ENCODE results near the gene CMPK1.

CMPK1 gene

GRCh38 chr1:47324682-47325081 lies 8.9 kb upstream of the CMPK1 start:
- H3K27me3 ChIP-seq (ENCODE audit: low read depth, low read length): no peaks in the 10 kb centered on the region
- H3K4me3 ChIP-seq (ENCODE audit: low read depth in 1 of 2, low read length in 2 of 2): no peak overlapping the region
- H3K9me3 ChIP-seq (ENCODE audit: control insufficient read depth in 1 of 2, low read length in 2 of 2): no peaks in the 10 kb centered on the region
- H3K27ac ChIP-seq (ENCODE audit: low read length): no peak overlapping the region
- H3K36me3 ChIP-seq (ENCODE audit: control insufficient read depth in 1 of 2, insufficient read depth in 2 of 2, low read length in 2 of 2): no peaks in the 10 kb centered on the region
- no peaks in the 10 kb centered on the region for H3K4me1 ChIP-seq (ENCODE audit: control insufficient read depth in 1 of 2, insufficient read depth in 2 of 2, low read length in 2 of 2)

- Histone ChIP-seq H3K9me3 (ENCODE audit: control insufficient read depth in 1 of 2, low read length in 2 of 2) (no peaks in the 10 kb centered on the region), H3K27me3 (ENCODE audit: low read depth, low read length) (no peaks in the 10 kb centered on the region), H3K4me1 (ENCODE audit: control insufficient read depth in 1 of 2, insufficient read depth in 2 of 2, low read length in 2 of 2) (no peaks in the 10 kb centered on the region), H3K36me3 (ENCODE audit: control insufficient read depth in 1 of 2, insufficient read depth in 2 of 2, low read length in 2 of 2) (no peaks in the 10 kb centered on the region), H3K4me3 (ENCODE audit: low read depth in 1 of 2, low read length in 2 of 2) (no peak overlapping the region), H3K27ac (ENCODE audit: low read length) (no peak overlapping the region)
Measured at GRCh38 chr1:47325528-47325927, 8.1 kb upstream of the CMPK1 start.

- H3K36me3 ChIP-seq (ENCODE audit: control insufficient read depth in 1 of 2, insufficient read depth in 2 of 2, low read length in 2 of 2): no peaks in the 10 kb centered on the region
- H3K9me3 ChIP-seq (ENCODE audit: control insufficient read depth in 1 of 2, low read length in 2 of 2): no peaks in the 10 kb centered on the region
- H3K27ac ChIP-seq (ENCODE audit: low read length): no peak overlapping the region
- no peaks in the 10 kb centered on the region for H3K27me3 ChIP-seq (ENCODE audit: low read depth, low read length)
- H3K4me3 ChIP-seq (ENCODE audit: low read depth in 1 of 2, low read length in 2 of 2): no peak overlapping the region
- H3K4me1 ChIP-seq (ENCODE audit: control insufficient read depth in 1 of 2, insufficient read depth in 2 of 2, low read length in 2 of 2): no peaks in the 10 kb centered on the region
Measured at GRCh38 chr1:47326271-47326670, 7.3 kb upstream of the CMPK1 start.

GRCh38 chr1:47328992-47329391 lies 4.6 kb upstream of the CMPK1 start:
- peaks cover 0 to 5% of the 10 kb centered on the region in 2 donors for H3K4me1 ChIP-seq (ENCODE audit: control insufficient read depth in 1 of 2, insufficient read depth in 2 of 2, low read length in 2 of 2)
- H3K27ac ChIP-seq (ENCODE audit: low read length): no peak overlapping the region
- H3K27me3 ChIP-seq (ENCODE audit: low read depth, low read length): no peaks in the 10 kb centered on the region
- H3K36me3 ChIP-seq (ENCODE audit: control insufficient read depth in 1 of 2, insufficient read depth in 2 of 2, low read length in 2 of 2): peaks cover 0 to 3% of the 10 kb centered on the region in 2 donors
- H3K4me3 ChIP-seq (ENCODE audit: low read depth in 1 of 2, low read length in 2 of 2): no peak overlapping the region
- no peaks in the 10 kb centered on the region for H3K9me3 ChIP-seq (ENCODE audit: control insufficient read depth in 1 of 2, low read length in 2 of 2)

GRCh38 chr1:47330212-47330611 lies 3.4 kb upstream of the CMPK1 start:
- Histone ChIP-seq H3K4me1 (ENCODE audit: control insufficient read depth in 1 of 2, insufficient read depth in 2 of 2, low read length in 2 of 2) (peaks cover 5 to 6% of the 10 kb centered on the region in 2 donors), H3K27me3 (ENCODE audit: low read depth, low read length) (no peaks in the 10 kb centered on the region), H3K4me3 (ENCODE audit: low read depth in 1 of 2, low read length in 2 of 2) (no peak overlapping the region), H3K36me3 (ENCODE audit: control insufficient read depth in 1 of 2, insufficient read depth in 2 of 2, low read length in 2 of 2) (peaks cover 0 to 4% of the 10 kb centered on the region in 2 donors), H3K9me3 (ENCODE audit: control insufficient read depth in 1 of 2, low read length in 2 of 2) (no peaks in the 10 kb centered on the region), H3K27ac (ENCODE audit: low read length) (no peak overlapping the region)

GRCh38 chr1:47331875-47332274 lies 1.7 kb upstream of the CMPK1 start:
- H3K4me1 ChIP-seq (ENCODE audit: control insufficient read depth in 1 of 2, insufficient read depth in 2 of 2, low read length in 2 of 2): peaks cover 5 to 9% of the 10 kb centered on the region in 2 donors
- H3K27me3 ChIP-seq (ENCODE audit: low read depth, low read length): no peaks in the 10 kb centered on the region
- H3K4me3 ChIP-seq (ENCODE audit: low read depth in 1 of 2, low read length in 2 of 2): no peak overlapping the region
- H3K9me3 ChIP-seq (ENCODE audit: control insufficient read depth in 1 of 2, low read length in 2 of 2): no peaks in the 10 kb centered on the region
- H3K27ac ChIP-seq (ENCODE audit: low read length): no peak overlapping the region
- peaks cover 0 to 4% of the 10 kb centered on the region in 2 donors for H3K36me3 ChIP-seq (ENCODE audit: control insufficient read depth in 1 of 2, insufficient read depth in 2 of 2, low read length in 2 of 2)

- Histone ChIP-seq H3K4me3 (ENCODE audit: low read depth in 1 of 2, low read length in 2 of 2) (peak overlapping the region; percentile 79 to 86), H3K9me3 (ENCODE audit: control insufficient read depth in 1 of 2, low read length in 2 of 2) (no peaks in the 10 kb centered on the region), H3K4me1 (ENCODE audit: control insufficient read depth in 1 of 2, insufficient read depth in 2 of 2, low read length in 2 of 2) (peaks cover 5 to 9% of the 10 kb centered on the region in 2 donors), H3K27ac (ENCODE audit: low read length) (peak overlapping the region; percentile 98), H3K27me3 (ENCODE audit: low read depth, low read length) (no peaks in the 10 kb centered on the region), H3K36me3 (ENCODE audit: control insufficient read depth in 1 of 2, insufficient read depth in 2 of 2, low read length in 2 of 2) (peaks cover 0 to 4% of the 10 kb centered on the region in 2 donors)
Measured at GRCh38 chr1:47332779-47333577, 612 bp upstream of the CMPK1 start.

- Histone ChIP-seq H3K4me3 (ENCODE audit: low read depth in 1 of 2, low read length in 2 of 2) (peak overlapping the region; percentile 79 to 83), H3K36me3 (ENCODE audit: control insufficient read depth in 1 of 2, insufficient read depth in 2 of 2, low read length in 2 of 2) (peaks cover 0 to 4% of the 10 kb centered on the region in 2 donors), H3K27ac (ENCODE audit: low read length) (peak overlapping the region; percentile 98), H3K27me3 (ENCODE audit: low read depth, low read length) (no peaks in the 10 kb centered on the region), H3K4me1 (ENCODE audit: control insufficient read depth in 1 of 2, insufficient read depth in 2 of 2, low read length in 2 of 2) (peaks cover 5 to 12% of the 10 kb centered on the region in 2 donors), H3K9me3 (ENCODE audit: control insufficient read depth in 1 of 2, low read length in 2 of 2) (no peaks in the 10 kb centered on the region)
Measured at GRCh38 chr1:47333922-47334764, 553 bp downstream of the CMPK1 start.

GRCh38 chr1:47334765-47335435 lies 1.3 kb downstream of the CMPK1 start:
- H3K36me3 ChIP-seq (ENCODE audit: control insufficient read depth in 1 of 2, insufficient read depth in 2 of 2, low read length in 2 of 2): peaks cover 0 to 4% of the 10 kb centered on the region in 2 donors
- peaks cover 5 to 12% of the 10 kb centered on the region in 2 donors for H3K4me1 ChIP-seq (ENCODE audit: control insufficient read depth in 1 of 2, insufficient read depth in 2 of 2, low read length in 2 of 2)
- H3K27me3 ChIP-seq (ENCODE audit: low read depth, low read length): no peaks in the 10 kb centered on the region
- no peaks in the 10 kb centered on the region for H3K9me3 ChIP-seq (ENCODE audit: control insufficient read depth in 1 of 2, low read length in 2 of 2)
- peak overlapping the region; percentile 79 to 83 for H3K4me3 ChIP-seq (ENCODE audit: low read depth in 1 of 2, low read length in 2 of 2)
- peak overlapping the region; percentile 98 for H3K27ac ChIP-seq (ENCODE audit: low read length)

GRCh38 chr1:47337350-47337749 lies 3.8 kb downstream of the CMPK1 start:
- H3K36me3 ChIP-seq (ENCODE audit: control insufficient read depth in 1 of 2, insufficient read depth in 2 of 2, low read length in 2 of 2): peaks cover 0 to 4% of the 10 kb centered on the region in 2 donors
- no peak overlapping the region for H3K4me3 ChIP-seq (ENCODE audit: low read depth in 1 of 2, low read length in 2 of 2)
- H3K27me3 ChIP-seq (ENCODE audit: low read depth, low read length): no peaks in the 10 kb centered on the region
- peaks cover 5 to 12% of the 10 kb centered on the region in 2 donors for H3K4me1 ChIP-seq (ENCODE audit: control insufficient read depth in 1 of 2, insufficient read depth in 2 of 2, low read length in 2 of 2)
- no peak overlapping the region for H3K27ac ChIP-seq (ENCODE audit: low read length)
- no peaks in the 10 kb centered on the region for H3K9me3 ChIP-seq (ENCODE audit: control insufficient read depth in 1 of 2, low read length in 2 of 2)

Data from muscle layer of duodenum (tissue), 2 donors.